NB4 (cell line): ENCODE results near the gene KLHL1.

Experiments used
- CTCF ChIP-seq: IDR thresholded peaks from one replicate; pipeline ENCODE4 v1.5.1; 2012; ENCODE audit warnings: low read depth, low read length
- MYC ChIP-seq: IDR thresholded peaks from 2 replicates; pipeline ENCODE4 v1.6.1; 2011; ENCODE audit warnings: low read depth, low read length
- POLR2A ChIP-seq: IDR thresholded peaks from 2 replicates; pipeline ENCODE4 v1.6.1; 2011; ENCODE audit warnings: mild to moderate bottlenecking; ENCODE audit not compliant: insufficient read length; ENCODE audit errors: extremely low read depth
- TF ChIP-seq, protein P1 (sequence below): IDR thresholded peaks from 2 replicates; pipeline ENCODE4 v1.6.1; 2011; ENCODE audit warnings: low read depth, low read length

DNA sequence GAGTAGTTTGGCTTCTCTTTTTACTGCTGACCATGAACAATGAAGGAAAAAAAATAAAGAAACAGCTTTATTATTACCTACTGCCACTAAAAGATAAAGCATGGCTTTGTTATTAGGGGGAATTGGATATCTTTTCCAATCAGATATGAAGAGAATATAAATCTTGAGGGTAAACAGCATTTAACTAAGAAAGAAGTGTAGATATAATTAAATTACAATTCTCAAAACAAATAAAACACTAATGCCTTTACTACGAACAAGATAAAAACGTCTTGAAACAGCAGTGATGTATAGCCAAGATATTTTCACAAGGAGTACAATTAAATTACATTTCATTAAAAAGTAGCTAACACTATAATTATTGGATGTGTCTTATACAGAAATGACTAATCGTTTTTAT is 426.5 kb downstream of the KLHL1 start:
- TF ChIP-seq CTCF: no peak
- TF ChIP-seq POLR2A: no peak
- TF ChIP-seq, protein P1, sequence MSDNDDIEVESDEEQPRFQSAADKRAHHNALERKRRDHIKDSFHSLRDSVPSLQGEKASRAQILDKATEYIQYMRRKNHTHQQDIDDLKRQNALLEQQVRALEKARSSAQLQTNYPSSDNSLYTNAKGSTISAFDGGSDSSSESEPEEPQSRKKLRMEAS: no peak
- no peak for TF ChIP-seq MYC
